Glutamatergic neuron (in vitro differentiated cells): Measurements from ENCODE around the gene ARHGEF28. TPM values are rescaled to one million over a fixed set of nuclear protein-coding genes. Genes with fewer than 3 reads are reported as not detected.

Experiments
- DNase-seq: peaks from one replicate; pipeline ENCODE4 v3.0.0; 2022
- H3K27ac Mint-ChIP-seq: one replicate; pipeline ENCODE4 v1.8.0; 2020; ENCODE audit warnings: mild to moderate bottlenecking, mixed read lengths, inconsistent platforms; ENCODE audit not compliant: unreplicated experiment
- H3K27me3 Mint-ChIP-seq: one replicate; pipeline ENCODE4 v1.8.0; 2020; ENCODE audit warnings: mild to moderate bottlenecking, moderate library complexity, mixed read lengths, inconsistent platforms; ENCODE audit not compliant: unreplicated experiment
- H3K36me3 Mint-ChIP-seq: one replicate; pipeline ENCODE4 v1.8.0; 2020; ENCODE audit warnings: mild to moderate bottlenecking, mixed read lengths, inconsistent platforms; ENCODE audit not compliant: unreplicated experiment
- H3K4me1 Mint-ChIP-seq: one replicate; pipeline ENCODE4 v1.8.0; 2020; ENCODE audit warnings: mild to moderate bottlenecking, low read depth, mixed read lengths, inconsistent platforms; ENCODE audit not compliant: unreplicated experiment
- H3K4me3 Mint-ChIP-seq: one replicate; pipeline ENCODE4 v1.8.0; 2020; ENCODE audit warnings: mild to moderate bottlenecking, mixed read lengths, inconsistent platforms; ENCODE audit not compliant: unreplicated experiment
- H3K9me3 Mint-ChIP-seq: one replicate; pipeline ENCODE4 v1.8.0; 2020; ENCODE audit warnings: mild to moderate bottlenecking, moderate library complexity, mixed read lengths, inconsistent platforms; ENCODE audit not compliant: unreplicated experiment
- total RNA-seq: library from RNA; stranded (reverse); fragmentation: NEBNext Ultra II Directional; extraction: Animal tissue kit (Norgen Biotek cat#: 25700); gene quantifications from one replicate; pipeline ENCODE4 v1.2.1, GENCODE V29; 2021; ENCODE audit not compliant: unreplicated experiment
- TF ChIP-seq, protein P1 (sequence below): fragments of 200-600 bp; sonication (generic); IDR thresholded peaks from one replicate; pipeline ENCODE4 v1.5.0; 2021; ENCODE audit not compliant: partially characterized antibody, unreplicated experiment

The ARHGEF28 gene
- total RNA-seq, 1 donor from 2014 or later: 0.47 TPM

DNA sequence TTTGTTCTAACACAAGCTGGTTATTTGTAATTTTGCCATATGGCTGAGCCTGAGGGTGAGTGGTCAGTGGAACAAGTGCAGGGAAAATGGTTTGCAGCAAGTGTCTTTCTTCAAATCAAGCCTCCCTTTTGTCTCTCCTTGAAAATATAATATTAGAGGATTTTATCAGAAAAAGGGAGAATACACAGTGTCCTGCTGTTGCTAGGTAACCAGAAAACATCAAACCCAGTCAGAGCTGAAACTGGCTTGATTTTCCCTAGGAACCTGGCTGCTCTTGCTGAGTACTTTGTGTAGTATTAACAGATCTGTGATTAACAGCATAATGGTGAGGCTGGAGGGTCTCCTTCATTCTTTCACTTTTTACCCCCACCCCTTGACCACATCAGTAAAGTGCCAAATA lies 314.0 kb downstream of the ARHGEF28 start:
- DNase-seq: no peak
- TF ChIP-seq, protein P1, sequence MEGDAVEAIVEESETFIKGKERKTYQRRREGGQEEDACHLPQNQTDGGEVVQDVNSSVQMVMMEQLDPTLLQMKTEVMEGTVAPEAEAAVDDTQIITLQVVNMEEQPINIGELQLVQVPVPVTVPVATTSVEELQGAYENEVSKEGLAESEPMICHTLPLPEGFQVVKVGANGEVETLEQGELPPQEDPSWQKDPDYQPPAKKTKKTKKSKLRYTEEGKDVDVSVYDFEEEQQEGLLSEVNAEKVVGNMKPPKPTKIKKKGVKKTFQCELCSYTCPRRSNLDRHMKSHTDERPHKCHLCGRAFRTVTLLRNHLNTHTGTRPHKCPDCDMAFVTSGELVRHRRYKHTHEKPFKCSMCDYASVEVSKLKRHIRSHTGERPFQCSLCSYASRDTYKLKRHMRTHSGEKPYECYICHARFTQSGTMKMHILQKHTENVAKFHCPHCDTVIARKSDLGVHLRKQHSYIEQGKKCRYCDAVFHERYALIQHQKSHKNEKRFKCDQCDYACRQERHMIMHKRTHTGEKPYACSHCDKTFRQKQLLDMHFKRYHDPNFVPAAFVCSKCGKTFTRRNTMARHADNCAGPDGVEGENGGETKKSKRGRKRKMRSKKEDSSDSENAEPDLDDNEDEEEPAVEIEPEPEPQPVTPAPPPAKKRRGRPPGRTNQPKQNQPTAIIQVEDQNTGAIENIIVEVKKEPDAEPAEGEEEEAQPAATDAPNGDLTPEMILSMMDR: no peak
- Mint-ChIP-seq H3K36me3 (no peaks in the 10 kb centered on the region), H3K27me3 (peaks cover 2% of the 10 kb centered on the region), H3K4me1 (peaks cover 3% of the 10 kb centered on the region), H3K9me3 (no peaks in the 10 kb centered on the region), H3K4me3 (no peak overlapping the region), H3K27ac (no peak overlapping the region)

DNA sequence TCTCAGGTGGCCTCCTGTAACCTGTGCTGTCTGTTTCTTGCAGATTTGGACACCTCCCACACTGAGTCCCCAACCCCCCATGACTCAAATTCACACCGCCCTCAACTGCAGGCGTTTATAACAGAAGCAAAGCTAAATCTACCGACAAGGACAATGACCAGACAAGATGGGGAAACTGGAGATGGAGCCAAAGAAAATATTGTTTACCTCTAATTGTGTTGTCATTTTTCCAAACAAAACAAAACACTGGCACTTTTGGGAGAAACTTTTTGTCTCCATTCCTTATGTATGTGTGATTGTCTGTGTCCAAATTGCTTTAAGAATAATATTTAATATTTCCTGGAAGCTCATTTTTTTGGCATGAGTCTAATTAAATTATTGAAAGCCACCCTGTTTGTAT lies 314.8 kb downstream of the ARHGEF28 start:
- Mint-ChIP-seq H3K36me3 (no peaks in the 10 kb centered on the region), H3K4me1 (peaks cover 3% of the 10 kb centered on the region), H3K9me3 (no peaks in the 10 kb centered on the region), H3K27me3 (peaks cover 2% of the 10 kb centered on the region), H3K4me3 (no peak overlapping the region), H3K27ac (no peak overlapping the region)
- DNase-seq: no peak
- TF ChIP-seq, protein P1: no peak

DNA sequence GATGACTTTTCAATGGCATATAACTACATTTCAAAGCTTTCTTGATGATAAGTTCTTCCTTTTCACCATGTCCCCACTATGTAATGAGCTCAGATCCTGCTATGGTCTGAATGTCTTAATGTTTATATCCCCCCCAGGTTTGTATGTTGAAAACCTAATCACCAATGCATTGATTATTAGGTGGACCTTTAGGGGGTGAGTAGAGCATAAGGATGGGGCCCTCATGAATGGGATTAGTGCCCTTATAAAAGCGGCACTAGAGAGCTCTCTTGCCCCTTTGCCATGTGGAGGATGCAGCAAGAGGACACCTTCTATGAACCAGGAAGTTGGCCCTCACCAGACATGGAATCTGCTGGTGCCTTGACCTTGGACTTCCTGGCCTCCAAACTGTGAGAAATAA lies 316.8 kb downstream of the ARHGEF28 start:
- Mint-ChIP-seq H3K36me3 (no peaks in the 10 kb centered on the region), H3K27me3 (peaks cover 2% of the 10 kb centered on the region), H3K4me1 (peaks cover 3% of the 10 kb centered on the region), H3K9me3 (no peaks in the 10 kb centered on the region), H3K27ac (no peak overlapping the region), H3K4me3 (no peak overlapping the region)
- TF ChIP-seq, protein P1: no peak
- DNase-seq: no peak

DNA sequence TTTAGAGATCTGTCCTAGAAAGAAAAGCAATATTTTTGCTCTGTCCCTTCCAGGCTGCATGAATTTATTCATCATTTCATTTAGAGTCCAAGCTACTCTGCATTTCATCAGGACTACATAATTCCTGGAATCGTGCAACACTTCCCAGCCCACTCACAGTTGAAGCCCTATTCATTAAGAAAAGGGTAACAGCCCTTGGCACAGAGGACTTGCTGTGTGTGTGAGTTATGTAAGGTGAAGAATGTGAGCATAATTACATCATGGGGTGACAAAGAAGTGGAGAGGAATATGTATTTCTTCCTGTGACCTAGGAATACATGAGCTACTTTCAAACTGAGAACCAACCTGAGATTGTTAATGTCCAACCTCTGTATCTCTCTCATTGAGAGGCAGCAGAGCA lies 317.4 kb downstream of the ARHGEF28 start:
- no peak overlapping the region for H3K4me3 Mint-ChIP-seq
- H3K27ac Mint-ChIP-seq: no peak overlapping the region
- H3K36me3 Mint-ChIP-seq: no peaks in the 10 kb centered on the region
- peaks cover 3% of the 10 kb centered on the region for H3K4me1 Mint-ChIP-seq
- no peak for DNase-seq
- H3K27me3 Mint-ChIP-seq: peaks cover 2% of the 10 kb centered on the region
- no peaks in the 10 kb centered on the region for H3K9me3 Mint-ChIP-seq
- TF ChIP-seq, protein P1: no peak

DNA sequence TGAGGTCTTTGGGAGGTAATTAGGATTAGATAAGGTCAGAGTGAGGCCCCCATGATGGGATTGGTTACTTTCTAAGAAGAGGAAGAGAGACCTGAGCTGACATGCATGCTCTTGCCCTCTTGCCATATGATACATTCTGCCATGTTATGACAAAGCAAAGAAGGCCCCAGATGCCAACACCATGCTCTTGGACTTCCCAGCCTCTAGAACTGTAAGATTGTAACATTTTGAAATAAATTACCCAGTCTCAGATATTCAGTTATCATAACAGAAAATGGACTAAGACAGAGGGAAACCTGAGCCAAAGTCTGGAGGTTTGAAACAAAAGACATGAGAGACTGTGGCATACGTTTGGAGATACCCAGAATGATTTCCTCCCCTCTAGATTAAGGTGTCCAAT lies 318.6 kb downstream of the ARHGEF28 start:
- Mint-ChIP-seq H3K36me3 (no peaks in the 10 kb centered on the region), H3K4me3 (no peak overlapping the region), H3K9me3 (no peaks in the 10 kb centered on the region), H3K27me3 (no peaks in the 10 kb centered on the region), H3K27ac (no peak overlapping the region), H3K4me1 (peaks cover 11% of the 10 kb centered on the region)
- no peak for DNase-seq
- TF ChIP-seq, protein P1: no peak
